Psoas muscle (tissue), 8 donors: Measurements from ENCODE around the gene TALDO1. TPM values are rescaled to one million over a fixed set of nuclear protein-coding genes. Genes with fewer than 3 reads are reported as not detected.

ENCODE experiments used
- ATAC-seq, 4 donors: fragments of 200-7000 bp; cut with Tn5 transposase; one replicate each; pipeline ENCODE4 v1.9.1; 2020; ENCODE audit warnings: moderate library complexity in 3 of 4, mild to moderate bottlenecking in 2 of 4
- DNase-seq, 2 donors: peaks; one replicate each; pipeline ENCODE4 v3.0.0-alpha.2; 2020
- H3K27ac ChIP-seq: fragments of 200-600 bp; one replicate; pipeline ENCODE4 v1.8.0; 2022
- H3K27me3 ChIP-seq, 3 donors: fragments of 200-600 bp in 1 of 3; one replicate each; pipeline versions ENCODE4 v1.6.1 to v1.8.0; 2013 to 2022; ENCODE audit warnings: low read length in 2 of 3, mild to moderate bottlenecking in 2 of 3, moderate library complexity in 1 of 3; ENCODE audit not compliant: insufficient read depth in 3 of 3
- H3K36me3 ChIP-seq, 2 donors: fragments of 200-600 bp in 1 of 2; one replicate each; pipeline versions ENCODE4 v1.6.1 to v1.8.0; 2013 to 2022; ENCODE audit warnings: low read depth in 1 of 2, mild to moderate bottlenecking in 1 of 2, moderate library complexity in 1 of 2; ENCODE audit not compliant: insufficient read depth in 1 of 2
- H3K4me1 ChIP-seq: fragments of 200-600 bp; one replicate; pipeline ENCODE4 v1.8.0; 2022
- H3K4me3 ChIP-seq: fragments of 200-600 bp; one replicate; pipeline ENCODE4 v1.8.0; 2022; ENCODE audit warnings: mild to moderate bottlenecking
- H3K9me3 ChIP-seq: fragments of 200-600 bp; one replicate; pipeline ENCODE4 v1.8.0; 2022
- CTCF ChIP-seq: fragments of 200-600 bp; IDR thresholded peaks from one replicate; pipeline ENCODE4 v1.8.0; 2022; ENCODE audit warnings: antibody characterized with exemption
- WGBS, 3 donors: extraction: QIAGEN DNeasy Blood & Tissue Kit; methylation state at CpG; one replicate each; pipeline versions ENCODE4 v1.1.6 to v1.1.7; 2013; 5-methylcytosine and 5-hydroxymethylcytosine counted together
- intact Hi-C, 2 donors: fragments of 100-400 bp; cut with DNase I; formaldehyde crosslinking; loops; one replicate each; pipeline versions ENCODE4 v1.11.0 to v1.14.2; 2022
- polyA plus RNA-seq, 3 donors: library from polyadenylated mRNA; stranded (reverse); fragments of 200-250 nt; gene quantifications; one replicate each; pipeline ENCODE4 v1.2.3, GENCODE V29; 2013
- total RNA-seq, 4 donors: library from RNA; stranded (reverse); fragmentation: NEBNext Ultra II Directional in 2 of 4; extraction: Animal tissue kit (Norgen Biotek cat#: 25700) in 2 of 4; gene quantifications; one replicate each; pipeline versions ENCODE4 v1.2.1 to v1.2.4, GENCODE V29; 2021 to 2023
- donor health status: healthy with polysubstance abuse.
- donor health status: DM: no; HTN: no; CAD: no; lungs with moderate emphysema.
- donor health status: Bipolar disorder and iron deficiency.
- donor health status: healthy.
- donor health status: DM: yes; HTN: yes; CAD: no.
- donor health status: DM: no; HTN: no; CAD: no.
- donor health status: DM: no; HTN: no; CAD: no.
- donor health status: DM: yes; HTN: yes; CAD: no.

The TALDO1 gene
- total and polyA plus RNA-seq, 7 donors: 58.7 to 140 (median 77.7) TPM

GRCh38 chr11:742571-743201 lies 4.6 kb upstream of the TALDO1 start:
- Histone ChIP-seq H3K4me3 (no peak overlapping the region), H3K4me1 (no peaks in the 10 kb centered on the region), H3K36me3 (no peaks in the 10 kb centered on the region), H3K27me3 (no peaks in the 10 kb centered on the region), H3K9me3 (no peaks in the 10 kb centered on the region), H3K27ac (no peak overlapping the region)
- ATAC-seq: no peak
- TF ChIP-seq CTCF: no peak
- no peak for DNase-seq
- 88 to 94% (median 93%) methylated on average over 4 of the region's 4 CpGs for WGBS, 3 donors
- intact Hi-C loops: no loop called here

- intact Hi-C loops: no loop called here
- TF ChIP-seq CTCF: no peak
Observed at GRCh38 chr11:745428-745827, 1.8 kb upstream of the TALDO1 start.

GRCh38 chr11:746289-747157 lies 741 bp upstream of the TALDO1 start:
- H3K9me3 ChIP-seq: no peaks in the 10 kb centered on the region
- H3K36me3 ChIP-seq: no peaks in the 10 kb centered on the region
- no peaks in the 10 kb centered on the region for H3K27me3 ChIP-seq
- DNase-seq (no peak), ATAC-seq (peak; percentile 26 to 57 (median 53))
- H3K4me1 ChIP-seq: peaks cover 19% of the 10 kb centered on the region
- peak overlapping the region; percentile 89 for H3K27ac ChIP-seq
- no peak for TF ChIP-seq CTCF
- intact Hi-C loops: no loop called here
- WGBS, 3 donors: 21 to 35% (median 25%) methylated on average over 31 to 46 of the region's 46 CpGs
- H3K4me3 ChIP-seq: peak overlapping the region; percentile 94

More at GRCh38 chr11:745428-745827, 1.8 kb upstream of the TALDO1 start:
- Histone ChIP-seq H3K9me3 (no peaks in the 10 kb centered on the region), H3K27ac (no peak overlapping the region), H3K4me3 (no peak overlapping the region), H3K4me1 (peaks cover 19% of the 10 kb centered on the region), H3K36me3 (no peaks in the 10 kb centered on the region), H3K27me3 (no peaks in the 10 kb centered on the region)
- no peak for ATAC-seq
- no peak for DNase-seq
- 28 to 43% (median 31%) methylated on average over 1 of the region's 1 CpG for WGBS, 3 donors

GRCh38 chr11:748007-748359 lies 719 bp downstream of the TALDO1 start:
- intact Hi-C loops: no loop called here
- peaks cover 0 to 3% of the 10 kb centered on the region in 2 donors for H3K36me3 ChIP-seq
- no peak for TF ChIP-seq CTCF
- H3K27ac ChIP-seq: peak overlapping the region; percentile 89
- no peaks in the 10 kb centered on the region for H3K9me3 ChIP-seq
- peak; percentile 10 to 41 (median 17) for ATAC-seq
- DNase-seq: peak in 1 of 2 donors; percentile 66
- H3K27me3 ChIP-seq: no peaks in the 10 kb centered on the region
- H3K4me1 ChIP-seq: peaks cover 19% of the 10 kb centered on the region
- peak overlapping the region; percentile 94 for H3K4me3 ChIP-seq
- 8 to 9% (median 9%) methylated on average over 16 to 18 of the region's 18 CpGs for WGBS, 3 donors
